HG03095 (cell line): Measurements from ENCODE around the gene IVL.

Experiments used
- ATAC-seq: cut with Tn5 transposase; IDR thresholded peaks from one replicate; pipeline ENCODE4 v1.9.1; 2021; ENCODE audit warnings: moderate library complexity; ENCODE audit not compliant: unreplicated experiment

The IVL gene

DNA sequence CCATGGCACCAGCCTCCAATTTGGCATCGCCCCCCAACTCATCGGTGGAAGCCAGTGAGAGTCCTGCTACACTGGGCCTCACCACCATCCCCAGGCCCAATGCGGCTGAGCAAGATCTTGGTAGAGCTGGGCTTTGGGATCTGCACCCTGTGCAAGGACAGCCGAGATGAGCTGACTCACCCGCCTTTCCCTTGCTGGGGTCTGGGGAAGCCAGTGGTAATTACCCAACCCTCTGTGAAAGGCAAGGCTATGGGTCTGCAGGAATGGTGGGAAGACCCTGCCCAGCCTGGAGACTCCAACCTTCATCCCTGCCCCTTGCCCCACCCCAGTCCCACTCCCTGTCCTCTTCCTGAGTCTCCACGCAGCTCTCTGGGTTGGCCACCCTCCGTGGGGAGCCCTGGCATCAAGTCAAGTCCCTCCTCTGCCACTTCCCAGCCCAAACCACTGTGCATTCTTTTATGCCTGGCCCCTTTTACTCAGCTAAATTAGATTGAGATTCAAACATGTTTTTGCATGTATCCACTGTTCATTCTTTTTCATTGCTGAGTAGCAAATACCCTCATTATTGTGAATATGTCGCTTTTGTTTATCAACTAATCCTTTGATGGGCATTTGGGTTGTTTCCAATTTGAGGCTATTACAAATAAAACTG lies 21.5 kb upstream of the IVL start:
- ATAC-seq: no peak

DNA sequence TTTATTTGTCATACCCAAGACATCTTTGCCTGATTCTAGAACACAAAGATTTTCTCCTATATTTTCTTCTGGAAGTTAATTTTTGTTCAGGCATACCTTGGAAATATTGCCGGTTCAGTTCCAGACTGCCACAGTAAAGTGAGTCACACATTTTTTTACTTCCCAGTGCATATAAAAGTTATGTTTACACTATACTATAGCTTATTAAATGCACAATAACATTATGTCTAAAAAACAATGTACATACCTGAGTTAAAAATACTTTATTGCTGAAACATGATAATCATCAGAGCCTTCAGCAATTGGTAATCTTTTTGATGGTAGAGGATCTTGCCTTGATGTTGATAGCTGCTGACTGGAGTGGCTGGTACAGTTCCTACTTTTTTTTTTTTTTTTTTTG lies 20.2 kb upstream of the IVL start:
- ATAC-seq: no peak

DNA sequence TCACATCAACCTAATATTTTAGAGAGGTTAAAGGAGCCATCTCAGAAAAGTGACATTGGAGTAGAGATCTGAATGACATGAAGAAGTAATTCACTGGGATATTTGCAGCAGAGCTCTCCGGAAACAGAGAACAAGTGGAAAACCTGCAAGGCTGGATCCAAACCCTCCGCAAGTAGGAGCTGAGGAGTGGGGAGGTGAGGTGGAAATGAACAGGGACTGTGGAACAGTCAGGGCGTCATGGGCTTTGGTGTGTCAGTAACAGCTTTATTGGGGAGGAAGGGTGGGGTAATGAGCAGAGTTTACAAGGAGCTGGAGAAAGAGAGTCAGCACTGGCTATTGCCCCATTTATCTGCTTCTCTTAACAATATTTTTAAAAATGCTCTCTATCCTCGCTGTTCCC lies 9.3 kb upstream of the IVL start:
- no peak for ATAC-seq

DNA sequence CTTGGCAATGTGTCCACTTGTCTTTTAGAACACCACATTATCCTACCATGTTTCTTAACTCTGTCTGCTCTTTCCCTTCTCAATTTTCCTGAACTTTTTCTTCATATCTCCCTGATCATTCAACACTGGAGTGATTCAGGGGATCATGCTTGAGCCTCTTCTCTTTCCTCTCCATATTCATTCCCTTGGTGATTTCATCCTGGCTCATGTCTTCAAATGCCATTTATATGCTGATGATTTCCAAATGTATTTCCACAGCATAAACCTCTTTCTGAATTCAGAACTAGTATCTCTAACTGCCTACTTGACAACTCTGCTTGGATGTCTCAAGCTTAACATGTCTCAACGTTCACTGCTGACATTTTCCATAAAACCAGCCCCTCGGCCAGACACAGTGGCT lies 8.5 kb upstream of the IVL start:
- ATAC-seq: no peak

DNA sequence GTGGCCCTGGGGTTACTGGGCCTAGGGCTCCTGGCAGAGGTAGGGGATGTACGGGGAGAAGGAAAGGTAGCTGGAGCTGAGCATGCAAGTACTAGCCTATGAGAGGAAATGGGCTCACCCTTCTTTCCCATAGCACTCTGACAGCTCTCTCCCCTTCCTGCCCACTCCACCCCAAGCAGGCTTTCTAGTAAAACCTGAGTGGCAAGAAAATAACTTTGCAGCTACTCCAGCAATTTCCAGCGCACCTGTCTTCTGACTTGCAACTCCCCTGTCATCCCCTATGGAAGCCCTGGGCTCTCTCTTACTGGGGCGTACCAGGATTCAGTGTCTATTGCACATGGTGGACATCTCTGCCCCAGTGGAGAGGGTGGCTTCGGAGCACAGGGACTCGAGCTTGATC lies 6.7 kb upstream of the IVL start:
- no peak for ATAC-seq

DNA sequence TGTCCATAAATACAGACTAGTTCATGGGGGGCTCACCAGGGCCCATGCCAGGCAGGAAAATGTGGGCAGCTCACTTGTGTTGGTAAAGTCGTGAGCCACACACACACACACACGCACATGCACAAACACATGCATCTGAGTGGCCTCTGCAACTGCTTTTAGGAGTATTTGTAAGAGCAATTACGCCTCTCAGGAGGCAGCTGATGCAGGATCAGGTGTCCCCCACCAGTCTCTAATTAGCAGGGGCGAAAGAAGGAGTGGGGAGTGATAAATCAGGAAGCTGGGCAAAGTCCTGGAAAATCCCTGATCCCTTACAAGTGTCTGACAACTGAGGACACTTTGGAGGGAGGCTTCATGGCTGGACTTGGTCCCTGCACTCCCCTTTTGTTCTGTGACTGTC lies 5.7 kb upstream of the IVL start:
- no peak for ATAC-seq

DNA sequence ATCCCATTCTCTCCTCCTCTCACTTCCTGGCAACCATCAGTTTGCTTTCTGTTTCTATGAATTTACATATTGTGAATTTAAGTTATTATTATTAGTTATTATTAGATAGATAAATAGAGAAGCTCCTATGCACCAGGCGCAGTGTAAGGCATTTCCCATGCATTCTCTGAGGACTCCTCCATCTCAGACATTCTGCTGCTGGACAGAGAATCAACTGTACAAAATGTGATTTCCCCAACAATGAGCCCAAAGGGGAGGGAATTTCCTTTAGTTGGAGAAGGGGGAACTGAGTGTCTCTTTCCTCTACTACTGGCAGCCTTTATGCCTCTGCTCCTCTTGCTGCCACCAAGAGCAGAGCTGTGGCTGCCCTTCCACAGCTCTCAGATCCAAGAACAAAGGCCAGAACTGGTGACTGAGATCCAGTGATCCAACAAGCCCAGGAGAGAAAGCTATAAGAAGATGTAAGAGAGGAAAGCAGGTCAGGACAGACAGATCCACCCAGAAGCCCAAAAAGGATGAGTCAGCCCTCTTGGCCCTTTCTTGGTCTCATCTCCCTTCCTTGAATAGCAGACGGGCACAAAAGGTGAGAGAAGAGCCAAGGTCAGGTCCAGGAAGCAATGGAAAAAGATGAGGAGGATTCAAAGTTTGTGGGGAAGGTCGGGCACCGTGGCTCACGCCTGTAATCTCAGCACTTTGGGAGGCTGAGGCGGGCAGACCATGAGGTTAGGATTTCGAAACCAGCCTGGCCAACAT lies 3.5 kb upstream of the IVL start:
- ATAC-seq: no peak

DNA sequence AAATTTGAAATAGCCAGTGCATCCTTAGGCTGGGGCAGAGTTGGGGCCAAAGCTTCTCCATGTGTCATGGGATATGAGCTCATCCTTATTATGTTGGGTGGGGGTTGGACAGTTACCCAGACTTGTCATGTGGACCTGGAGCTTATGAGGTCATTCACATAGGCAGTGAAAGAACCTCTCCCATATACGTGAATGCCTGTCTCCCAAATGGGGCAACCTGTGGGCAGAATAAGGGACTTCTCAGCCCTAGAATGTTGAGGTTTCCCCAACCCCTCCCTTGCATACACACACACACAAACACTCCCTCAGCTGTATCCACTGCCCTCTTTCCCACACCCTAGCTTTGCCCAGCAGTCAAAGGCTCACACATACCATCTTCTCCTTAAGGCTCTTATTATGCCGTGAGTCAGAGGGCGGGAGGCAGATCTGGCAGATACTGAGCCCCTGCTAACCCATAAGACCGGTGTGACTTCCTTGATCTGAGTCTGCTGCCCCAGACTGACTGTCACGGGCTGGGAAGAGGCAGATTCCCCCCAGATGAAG lies 2.3 kb upstream of the IVL start:
- no peak for ATAC-seq

DNA sequence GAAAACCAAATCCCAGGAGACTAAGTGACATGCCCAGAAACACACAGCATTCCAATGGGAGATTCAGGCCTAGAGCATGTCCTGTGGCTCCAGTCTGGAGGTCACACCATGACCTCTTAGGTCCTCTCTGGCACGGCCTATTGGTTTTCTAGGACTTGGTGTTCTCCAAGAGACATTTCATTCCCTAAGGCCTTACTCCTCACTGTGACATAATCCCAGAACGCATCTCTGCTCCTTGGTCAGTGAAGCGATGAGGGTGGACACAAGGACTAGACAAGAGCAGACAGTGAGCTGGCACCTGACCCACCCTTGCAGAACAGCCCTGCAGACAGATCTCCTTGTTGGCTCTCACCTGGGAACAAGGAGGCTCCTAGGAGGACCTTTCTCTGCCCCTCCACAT lies 860 bp downstream of the IVL start:
- no peak for ATAC-seq

DNA sequence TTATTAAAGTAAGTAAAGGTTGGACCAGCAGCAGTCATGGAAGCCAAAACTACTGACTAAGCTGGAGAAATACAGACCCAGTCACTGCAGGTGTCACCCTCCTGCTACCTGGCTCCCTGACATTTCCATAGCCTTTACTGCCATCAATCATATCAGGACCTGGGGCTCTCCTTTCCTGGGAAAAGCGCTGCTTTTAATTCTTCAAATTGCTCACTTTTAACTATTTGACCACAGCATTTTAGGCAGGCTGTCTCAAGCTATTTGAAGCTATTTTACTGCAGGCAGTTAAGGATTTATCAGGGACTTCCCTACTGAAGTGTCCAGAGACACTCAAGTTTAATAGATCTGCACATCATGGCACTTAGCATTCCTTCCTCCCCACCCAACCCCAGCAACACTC lies 4.1 kb downstream of the IVL start:
- ATAC-seq: no peak

DNA sequence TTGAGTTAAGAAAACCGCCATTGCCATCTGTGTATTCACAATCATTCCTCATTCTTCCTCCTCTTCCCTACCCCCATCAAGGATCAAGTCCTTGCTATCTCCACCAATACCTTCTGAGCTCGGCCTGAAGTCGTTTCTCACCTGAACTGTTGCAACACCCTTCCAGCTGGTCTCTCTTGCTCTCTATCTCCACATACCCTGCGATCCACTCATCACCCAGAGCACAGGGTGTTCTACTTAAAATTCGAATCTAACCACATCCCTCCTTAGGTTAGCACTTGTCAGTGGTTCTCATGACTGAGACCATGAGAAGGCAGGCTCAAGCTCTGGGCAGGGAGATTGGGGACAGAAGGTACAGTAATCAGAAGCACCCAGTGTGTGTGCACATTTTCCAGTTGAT lies 4.6 kb downstream of the IVL start:
- no peak for ATAC-seq

DNA sequence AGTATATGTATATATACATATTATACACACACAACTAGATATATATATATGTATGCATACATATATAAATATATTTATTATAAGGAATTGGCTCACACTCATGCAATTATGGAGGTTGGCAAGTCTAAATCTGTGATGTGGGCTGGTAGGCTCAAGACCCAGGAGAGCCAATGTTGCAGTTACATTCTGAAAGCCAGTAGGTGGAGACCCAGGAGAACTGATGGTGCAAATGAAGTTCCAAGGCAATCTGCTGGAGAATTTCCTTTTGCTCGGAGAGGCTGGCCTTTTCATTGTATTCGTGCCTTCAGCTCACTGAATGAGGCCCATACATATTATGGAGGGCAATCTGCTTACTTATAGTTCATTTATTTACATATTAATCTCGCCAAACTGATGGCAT lies 9.4 kb downstream of the IVL start:
- no peak for ATAC-seq

DNA sequence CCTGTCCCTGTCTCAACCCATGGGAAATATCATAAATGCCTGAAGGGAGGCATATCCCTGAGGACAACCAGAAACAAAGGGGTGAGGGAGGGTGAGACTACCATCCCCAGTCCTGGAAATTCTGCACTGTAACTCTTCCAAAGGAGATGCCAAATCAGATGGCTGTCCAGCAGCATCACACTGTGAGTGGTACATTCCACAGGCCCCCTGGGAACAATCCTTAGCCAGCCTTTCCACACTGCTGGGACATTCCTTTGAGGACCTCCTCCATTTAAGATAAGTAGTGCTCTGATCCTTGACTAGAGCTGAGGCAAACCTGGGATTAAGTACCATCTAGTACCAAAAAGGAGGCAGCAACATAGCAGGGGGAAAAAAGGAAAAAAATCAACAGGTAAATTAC lies 10.7 kb downstream of the IVL start:
- no peak for ATAC-seq

DNA sequence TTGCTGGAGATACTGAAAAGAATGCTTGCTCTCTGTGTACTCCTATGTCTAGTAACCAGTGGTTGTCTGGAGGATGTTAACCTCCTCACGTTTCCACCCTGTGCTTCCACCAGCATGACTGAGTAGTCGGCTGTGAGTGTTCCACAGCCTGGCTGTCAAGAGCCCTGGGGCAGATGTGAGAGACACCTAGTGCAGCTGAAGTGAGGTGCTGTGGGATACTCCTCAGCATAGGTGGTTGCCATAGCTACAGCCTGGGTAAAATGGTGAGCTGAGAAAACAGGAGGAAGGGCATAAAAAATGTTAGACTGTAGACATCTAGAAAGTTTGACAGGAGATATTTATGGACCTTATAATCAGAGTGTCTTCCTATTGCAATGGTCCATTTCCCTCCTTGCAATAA lies 15.8 kb downstream of the IVL start:
- no peak for ATAC-seq

DNA sequence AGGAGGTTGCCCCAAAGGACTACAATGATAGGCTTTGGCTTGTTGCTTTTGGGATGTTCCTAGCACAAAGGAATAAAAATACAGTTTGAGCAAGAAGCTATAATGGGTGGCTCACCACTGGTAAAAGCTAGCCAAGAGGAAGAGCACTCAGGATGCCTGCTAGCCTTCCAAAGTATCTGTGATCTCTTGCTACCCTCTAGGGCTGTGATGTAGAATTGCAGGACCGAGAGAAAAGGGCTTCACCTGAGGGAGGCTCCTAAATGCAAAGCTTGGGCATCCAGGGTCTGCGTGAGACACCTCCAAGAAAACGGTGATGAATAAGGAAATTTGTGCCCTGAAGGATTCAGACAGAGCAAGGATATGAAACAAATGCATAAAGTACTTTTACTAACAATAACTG lies 17.7 kb downstream of the IVL start:
- no peak for ATAC-seq

DNA sequence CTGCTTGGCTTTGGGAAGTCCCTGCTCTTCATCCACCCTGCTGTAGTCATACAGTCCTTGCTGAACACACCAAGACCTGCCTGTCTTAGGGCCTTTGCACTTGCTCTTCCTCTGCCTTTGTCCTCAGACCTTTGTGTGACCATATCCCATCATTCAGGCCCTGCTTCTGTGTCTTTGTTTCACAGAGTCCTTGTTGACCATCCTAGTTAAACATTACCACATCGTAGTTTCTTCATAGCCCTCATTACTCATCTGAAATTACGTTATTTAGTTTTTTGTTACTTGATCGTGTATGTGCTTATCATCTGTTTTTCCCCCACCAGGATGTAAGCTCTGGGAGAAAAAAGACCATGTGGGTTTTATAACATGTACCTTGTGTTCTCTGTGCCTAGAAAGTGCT lies 20.3 kb downstream of the IVL start:
- no peak for ATAC-seq

DNA sequence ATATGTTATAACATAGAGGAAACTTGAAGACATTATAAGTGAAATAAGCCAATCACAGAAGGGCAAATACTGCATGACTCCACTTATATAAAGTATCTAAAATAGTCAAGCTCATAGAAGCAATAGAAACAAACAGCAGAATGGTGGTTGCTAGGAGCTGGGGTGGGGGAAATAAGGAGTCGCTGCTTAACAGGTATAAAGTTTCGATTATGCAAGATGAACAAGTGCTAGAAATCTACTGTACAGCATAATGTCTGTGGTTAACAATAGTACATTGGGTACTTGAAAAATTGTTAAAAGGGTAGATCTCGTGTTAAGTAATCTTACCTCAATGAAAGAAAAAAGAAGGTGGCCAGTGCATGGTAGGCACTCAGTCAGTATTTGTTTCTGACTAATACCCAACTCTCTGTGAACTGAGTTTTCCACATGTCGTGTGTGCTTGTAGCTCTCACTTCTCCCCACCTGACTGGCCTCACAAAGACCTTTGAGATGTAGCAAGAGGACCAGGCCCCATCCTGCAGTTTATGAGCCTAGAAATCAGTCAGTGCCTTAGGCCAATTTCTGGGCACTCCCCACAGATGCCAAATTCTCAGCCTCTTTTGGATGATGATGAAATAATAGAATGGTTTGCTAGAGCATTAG lies 23.9 kb downstream of the IVL start:
- no peak for ATAC-seq

DNA sequence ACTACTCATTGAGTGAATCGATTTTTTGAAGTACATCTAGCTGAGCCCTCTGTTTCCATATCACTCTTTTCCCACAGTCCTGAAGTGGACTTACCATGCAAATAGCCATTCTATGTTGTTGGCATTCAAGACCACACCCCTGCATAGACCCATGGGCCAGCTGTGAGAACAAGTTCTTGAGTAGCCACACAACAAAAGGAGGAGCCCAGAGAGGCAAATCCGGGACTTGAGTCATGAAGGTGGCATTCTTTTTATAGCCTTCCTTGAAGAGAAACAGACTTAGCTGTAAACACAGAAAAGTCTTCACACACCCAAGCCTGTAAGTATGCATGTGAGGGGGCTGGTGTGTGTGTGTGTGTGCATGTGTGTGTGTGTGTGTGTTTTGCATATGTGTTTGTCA lies 24.9 kb downstream of the IVL start:
- ATAC-seq: no peak

DNA sequence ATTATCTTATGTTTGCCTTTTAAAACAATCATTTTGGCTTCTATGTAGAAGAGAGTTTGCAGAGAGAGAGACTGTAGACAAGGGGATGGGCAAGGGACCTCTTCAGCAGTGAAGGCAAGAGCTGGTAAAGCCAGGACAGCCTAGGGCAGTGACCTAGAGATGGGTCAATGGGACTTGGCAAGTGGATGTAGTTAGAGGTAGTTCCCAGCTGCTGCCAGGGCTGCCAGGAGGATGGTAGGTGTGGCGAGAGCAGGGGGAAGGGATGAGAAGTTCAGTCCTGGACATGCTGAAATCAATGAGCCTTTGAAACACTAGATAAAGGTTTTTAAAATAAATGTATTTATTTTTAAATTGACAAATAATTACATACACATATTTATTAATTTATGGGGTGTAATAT lies 32.3 kb downstream of the IVL start:
- no peak for ATAC-seq

DNA sequence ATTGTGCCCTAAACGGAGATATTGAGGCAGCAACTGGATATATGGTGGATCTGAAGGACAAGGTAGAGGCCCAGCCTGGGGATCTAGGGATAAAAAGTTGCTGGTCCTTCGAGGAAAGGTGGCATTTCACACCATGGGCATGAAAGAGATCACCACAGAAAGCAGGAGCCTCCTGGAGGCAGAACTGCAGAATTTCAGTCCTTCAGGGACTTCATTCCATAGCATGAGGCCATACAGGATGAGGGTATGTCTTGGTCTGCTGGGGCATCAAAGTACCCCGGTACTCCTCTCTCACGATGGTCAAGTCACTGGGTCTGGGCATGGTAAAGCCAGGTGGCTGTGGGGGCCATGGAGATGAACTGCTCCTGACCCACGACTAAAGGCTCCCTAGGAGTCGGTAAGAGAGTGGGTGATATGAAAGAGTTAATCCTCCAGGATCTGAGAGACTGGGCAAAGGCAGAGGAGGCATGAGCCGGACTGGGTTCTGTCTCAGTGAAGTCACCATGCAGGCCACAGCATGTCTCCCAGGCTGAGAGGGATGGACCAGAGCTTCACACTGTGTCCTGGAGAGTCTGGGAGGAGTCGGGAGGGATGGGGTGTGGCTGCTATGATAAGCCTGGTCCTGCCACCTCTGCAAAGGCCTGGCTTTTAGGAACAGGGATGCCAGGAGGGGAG lies 32.8 kb downstream of the IVL start:
- no peak for ATAC-seq

DNA sequence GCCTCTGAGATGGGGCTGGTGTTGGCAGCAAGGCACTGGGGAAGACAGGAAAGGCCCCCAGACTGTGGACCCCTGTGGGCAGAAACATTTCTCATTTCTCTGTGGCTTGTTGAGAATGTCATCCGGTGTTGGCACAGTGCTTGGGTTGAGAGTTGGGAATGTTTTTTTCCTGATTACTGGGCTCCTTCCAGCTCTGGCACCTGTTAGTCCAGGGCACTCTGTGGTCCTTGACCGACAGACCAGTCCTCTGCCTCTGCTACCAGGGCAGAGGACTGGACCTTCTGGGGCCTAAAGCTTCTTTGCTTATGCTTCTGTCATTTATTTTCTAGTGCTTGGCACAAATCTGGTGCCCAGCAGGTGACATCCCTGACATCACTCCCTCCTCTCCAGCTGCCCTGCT lies 33.8 kb downstream of the IVL start:
- no peak for ATAC-seq

DNA sequence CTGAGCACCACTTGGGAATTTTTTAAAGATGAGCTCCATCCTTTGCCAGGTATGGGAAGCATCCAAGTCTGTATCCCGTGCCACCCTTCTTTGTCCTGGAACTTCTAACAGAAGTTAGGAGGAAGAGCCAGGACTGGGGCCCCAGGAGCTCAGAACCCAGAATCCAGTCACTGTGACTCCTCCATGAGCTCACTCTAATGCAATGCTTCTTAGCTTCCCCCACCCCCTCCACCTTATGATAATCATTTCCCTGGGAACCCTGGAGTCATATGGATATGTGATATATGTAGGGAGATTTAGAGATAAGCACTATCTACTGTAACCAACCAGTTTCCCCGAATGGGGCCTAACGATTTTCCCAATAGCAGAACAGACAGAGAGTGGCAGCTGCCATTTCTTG lies 37.9 kb downstream of the IVL start:
- ATAC-seq: no peak
